ENCODE measurements around the gene EMX1. TPM values are rescaled to one million over a fixed set of nuclear protein-coding genes. Genes with fewer than 3 reads are reported as not detected.

Gene EMX1
- total RNA-seq, 2 donors from 2014 or later = 0.31 TPM; not detected in 1

DNA sequence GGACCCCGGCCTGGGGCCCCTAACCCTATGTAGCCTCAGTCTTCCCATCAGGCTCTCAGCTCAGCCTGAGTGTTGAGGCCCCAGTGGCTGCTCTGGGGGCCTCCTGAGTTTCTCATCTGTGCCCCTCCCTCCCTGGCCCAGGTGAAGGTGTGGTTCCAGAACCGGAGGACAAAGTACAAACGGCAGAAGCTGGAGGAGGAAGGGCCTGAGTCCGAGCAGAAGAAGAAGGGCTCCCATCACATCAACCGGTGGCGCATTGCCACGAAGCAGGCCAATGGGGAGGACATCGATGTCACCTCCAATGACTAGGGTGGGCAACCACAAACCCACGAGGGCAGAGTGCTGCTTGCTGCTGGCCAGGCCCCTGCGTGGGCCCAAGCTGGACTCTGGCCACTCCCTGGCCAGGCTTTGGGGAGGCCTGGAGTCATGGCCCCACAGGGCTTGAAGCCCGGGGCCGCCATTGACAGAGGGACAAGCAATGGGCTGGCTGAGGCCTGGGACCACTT, 16.4 kb downstream of the EMX1 start:
- Histone ChIP-seq H3K4me3 (no peak overlapping the region), H3K27ac (no peak overlapping the region), H3K4me1 (no peaks in the 10 kb centered on the region), H3K9me3 (no peaks in the 10 kb centered on the region), H3K36me3 (no peaks in the 10 kb centered on the region), H3K27me3 (no peaks in the 10 kb centered on the region)
- TF ChIP-seq, protein P1, sequence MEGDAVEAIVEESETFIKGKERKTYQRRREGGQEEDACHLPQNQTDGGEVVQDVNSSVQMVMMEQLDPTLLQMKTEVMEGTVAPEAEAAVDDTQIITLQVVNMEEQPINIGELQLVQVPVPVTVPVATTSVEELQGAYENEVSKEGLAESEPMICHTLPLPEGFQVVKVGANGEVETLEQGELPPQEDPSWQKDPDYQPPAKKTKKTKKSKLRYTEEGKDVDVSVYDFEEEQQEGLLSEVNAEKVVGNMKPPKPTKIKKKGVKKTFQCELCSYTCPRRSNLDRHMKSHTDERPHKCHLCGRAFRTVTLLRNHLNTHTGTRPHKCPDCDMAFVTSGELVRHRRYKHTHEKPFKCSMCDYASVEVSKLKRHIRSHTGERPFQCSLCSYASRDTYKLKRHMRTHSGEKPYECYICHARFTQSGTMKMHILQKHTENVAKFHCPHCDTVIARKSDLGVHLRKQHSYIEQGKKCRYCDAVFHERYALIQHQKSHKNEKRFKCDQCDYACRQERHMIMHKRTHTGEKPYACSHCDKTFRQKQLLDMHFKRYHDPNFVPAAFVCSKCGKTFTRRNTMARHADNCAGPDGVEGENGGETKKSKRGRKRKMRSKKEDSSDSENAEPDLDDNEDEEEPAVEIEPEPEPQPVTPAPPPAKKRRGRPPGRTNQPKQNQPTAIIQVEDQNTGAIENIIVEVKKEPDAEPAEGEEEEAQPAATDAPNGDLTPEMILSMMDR (IDR thresholded peaks at IDR 0.05) = no peak
- no peak for DNase-seq (ENCODE audit: low spot score)

DNA sequence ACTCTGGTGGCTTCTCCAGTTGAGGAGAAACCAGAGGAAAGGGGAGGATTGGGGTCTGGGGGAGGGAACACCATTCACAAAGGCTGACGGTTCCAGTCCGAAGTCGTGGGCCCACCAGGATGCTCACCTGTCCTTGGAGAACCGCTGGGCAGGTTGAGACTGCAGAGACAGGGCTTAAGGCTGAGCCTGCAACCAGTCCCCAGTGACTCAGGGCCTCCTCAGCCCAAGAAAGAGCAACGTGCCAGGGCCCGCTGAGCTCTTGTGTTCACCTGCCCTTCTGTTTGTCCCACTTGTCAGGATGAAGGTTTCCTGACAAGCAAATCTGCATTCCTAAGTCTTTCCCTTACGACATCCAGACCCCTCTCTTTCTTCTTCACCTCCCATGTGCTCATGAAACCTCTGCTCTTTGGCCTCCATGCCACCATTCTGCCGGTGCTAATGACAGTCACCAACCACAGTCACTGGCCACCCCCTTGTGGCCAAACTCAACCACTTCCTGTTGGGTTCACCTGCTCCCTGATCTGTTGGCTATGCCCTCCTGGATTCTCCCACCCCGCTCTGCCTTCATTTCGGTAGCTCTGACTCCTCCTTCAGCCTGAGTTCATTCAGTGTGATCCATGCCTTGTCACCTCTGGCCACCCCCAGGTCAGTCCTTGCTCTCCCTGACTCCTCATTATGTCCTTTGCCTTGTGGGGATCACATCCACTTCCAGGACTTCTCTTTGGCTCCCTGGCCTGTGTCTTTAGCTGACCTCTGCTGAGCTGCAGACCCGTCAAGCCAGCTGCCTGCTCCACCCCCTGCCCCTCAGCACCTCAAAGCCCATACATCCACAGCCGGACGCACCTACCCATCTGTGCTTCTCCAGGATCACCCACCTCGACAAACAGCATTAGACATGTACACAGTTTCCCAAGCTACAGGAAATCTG, 17.6 kb downstream of the EMX1 start:
- no peaks in the 10 kb centered on the region for H3K9me3 ChIP-seq
- DNase-seq (ENCODE audit: low spot score) = no peak
- no peaks in the 10 kb centered on the region for H3K36me3 ChIP-seq
- H3K27me3 ChIP-seq = no peaks in the 10 kb centered on the region
- no peaks in the 10 kb centered on the region for H3K4me1 ChIP-seq
- no peak overlapping the region for H3K27ac ChIP-seq
- TF ChIP-seq, protein P1 (IDR thresholded peaks at IDR 0.05) = no peak
- no peak overlapping the region for H3K4me3 ChIP-seq

DNA sequence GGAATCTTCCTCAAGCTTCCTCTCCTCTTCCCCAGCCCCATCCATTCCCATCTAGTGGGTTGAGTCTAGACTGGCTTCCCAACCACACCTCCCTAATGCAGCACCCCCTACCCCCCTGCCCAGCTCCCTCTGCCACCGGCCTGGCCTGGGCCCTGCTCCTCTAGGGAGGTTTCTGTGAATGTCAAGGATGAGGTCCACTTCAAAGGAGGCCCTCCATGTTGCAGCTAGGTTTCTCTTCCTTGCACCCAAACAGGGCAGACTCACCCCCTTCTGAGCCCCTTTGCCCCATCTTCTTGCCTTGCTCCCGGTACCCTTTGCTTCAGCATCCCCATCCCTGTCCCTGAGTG, 18.3 kb downstream of the EMX1 start:
- no peaks in the 10 kb centered on the region for H3K4me1 ChIP-seq
- H3K9me3 ChIP-seq = no peaks in the 10 kb centered on the region
- no peak for DNase-seq (ENCODE audit: low spot score)
- H3K27me3 ChIP-seq = no peaks in the 10 kb centered on the region
- H3K36me3 ChIP-seq = no peaks in the 10 kb centered on the region
- no peak overlapping the region for H3K4me3 ChIP-seq
- TF ChIP-seq, protein P1 (IDR thresholded peaks at IDR 0.05) = no peak
- H3K27ac ChIP-seq = no peak overlapping the region

DNA sequence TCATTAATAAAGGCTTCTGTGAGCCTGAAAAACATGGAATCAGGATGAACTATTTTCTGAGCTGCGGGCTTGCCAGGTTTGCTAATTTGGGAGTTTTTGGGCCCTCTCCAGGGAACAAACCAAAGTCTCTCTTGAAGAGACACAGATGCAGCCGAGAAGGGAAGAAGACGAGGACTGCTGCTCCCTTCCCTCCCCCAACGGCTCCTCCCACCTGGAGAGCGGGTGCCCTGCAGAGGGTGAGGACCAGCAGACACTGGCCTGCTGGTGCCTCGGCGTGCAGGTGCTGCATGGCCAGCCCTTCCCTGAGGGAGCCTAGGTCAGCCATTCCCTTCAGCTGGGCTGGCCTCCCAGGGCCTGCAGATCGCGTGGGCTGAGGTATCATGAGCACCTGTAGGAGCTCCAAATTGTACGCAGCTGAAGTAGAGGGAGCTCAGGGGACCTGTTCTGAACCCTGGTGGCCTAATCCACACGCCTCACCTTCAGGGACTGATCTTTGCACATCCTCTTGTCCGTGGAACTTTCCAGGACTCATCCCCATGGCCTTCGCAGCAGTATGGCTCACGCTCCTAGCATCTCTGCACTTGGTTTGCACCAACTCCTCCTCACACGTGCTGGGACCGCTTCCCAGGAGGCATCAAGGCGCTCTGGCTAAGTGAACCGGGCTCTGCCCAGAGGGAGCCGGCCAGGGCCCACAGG, 19.5 kb downstream of the EMX1 start:
- no peaks in the 10 kb centered on the region for H3K4me1 ChIP-seq
- DNase-seq (ENCODE audit: low spot score) = no peak
- H3K36me3 ChIP-seq = no peaks in the 10 kb centered on the region
- no peak overlapping the region for H3K27ac ChIP-seq
- H3K9me3 ChIP-seq = no peaks in the 10 kb centered on the region
- no peak overlapping the region for H3K4me3 ChIP-seq
- H3K27me3 ChIP-seq = no peaks in the 10 kb centered on the region
- TF ChIP-seq, protein P1 (IDR thresholded peaks at IDR 0.05) = no peak

DNA sequence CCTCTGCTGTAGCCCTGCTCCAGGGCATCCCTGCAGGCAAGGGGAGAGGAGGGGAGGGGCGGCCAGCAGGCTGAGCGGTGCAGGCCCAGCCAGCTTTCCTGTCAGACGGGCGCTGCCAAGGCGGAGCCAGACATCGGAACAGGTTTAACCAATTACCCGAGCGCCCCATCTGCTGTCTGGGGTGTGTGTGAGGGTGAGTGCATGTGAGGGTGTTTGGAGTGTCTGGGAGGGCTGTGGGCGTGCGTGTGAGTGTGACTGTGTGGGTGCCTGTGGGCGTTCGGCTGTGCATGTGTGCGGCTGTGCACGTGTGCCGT, 20.0 kb downstream of the EMX1 start:
- Histone ChIP-seq H3K4me1 (no peaks in the 10 kb centered on the region), H3K27ac (no peak overlapping the region), H3K9me3 (no peaks in the 10 kb centered on the region), H3K36me3 (no peaks in the 10 kb centered on the region), H3K27me3 (no peaks in the 10 kb centered on the region), H3K4me3 (no peak overlapping the region)
- TF ChIP-seq, protein P1 (IDR thresholded peaks at IDR 0.05) = no peak
- DNase-seq (ENCODE audit: low spot score) = no peak

Measured in right atrium auricular region (tissue), 2 donors.